Dermis microvascular lymphatic vessel endothelial cell (primary cell): ENCODE data around the gene BBC3. TPM values are rescaled to one million over a fixed set of nuclear protein-coding genes. Genes with fewer than 3 reads are reported as not detected.

ENCODE experiments used
- DNase-seq, 2 donors: peaks; one replicate each; pipeline versions ENCODE4 v3.0.0 to v3.0.0-alpha.2; 2010; ENCODE audit warnings: low read depth in 2 of 2
- total RNA-seq: library from RNA; depleted of rRNA; stranded (reverse); fragments of >200 nt; gene quantifications from 2 replicates; pipeline ENCODE4 v1.2.1, GENCODE V29; 2014

The BBC3 gene
- total RNA-seq, 1 donor from 2014 or later = 15.0 TPM

DNA sequence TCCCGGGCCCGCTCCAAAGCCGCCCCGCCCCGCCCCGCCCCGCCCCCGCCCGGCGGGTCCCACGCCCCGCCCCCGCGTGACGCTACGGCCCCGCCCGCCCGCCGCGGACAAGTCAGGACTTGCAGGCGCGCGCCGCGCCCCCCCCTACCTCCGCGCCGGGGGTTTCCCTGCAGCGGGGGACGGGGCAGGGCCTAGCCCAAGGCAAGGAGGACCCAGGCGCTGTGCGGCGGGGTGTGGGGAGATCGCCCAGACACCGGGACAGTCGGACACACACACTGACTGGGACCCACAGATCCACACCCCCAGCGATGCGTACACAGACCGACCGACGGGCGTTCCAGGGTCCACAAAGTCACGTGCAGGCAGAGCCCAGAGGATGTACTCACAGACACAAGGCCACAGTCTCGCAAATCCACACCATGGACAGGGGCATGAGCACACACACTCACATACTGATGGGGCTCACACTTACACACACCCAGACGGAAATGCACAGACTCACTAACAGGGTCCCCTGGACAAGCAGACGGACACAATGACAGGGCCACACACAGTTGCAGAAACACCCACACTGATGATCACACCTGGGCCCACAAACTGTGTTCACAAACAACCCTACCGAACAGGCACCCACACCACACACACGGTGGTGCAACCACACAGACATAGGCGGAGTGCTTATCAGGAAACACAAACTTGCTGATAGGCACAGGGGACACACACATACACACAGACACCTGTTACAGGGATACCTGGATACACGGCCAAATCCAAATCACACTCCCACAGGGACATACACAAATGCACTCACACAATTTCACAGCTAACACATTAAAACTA is 436 bp upstream of the BBC3 start:
- peak; percentile 71 to 92 for DNase-seq

- DNase-seq = peak in 1 of 2 donors; percentile 74
Observed at GRCh38 chr19:47230054-47230920, 712 bp downstream of the BBC3 start.

GRCh38 chr19:47229676-47230053 is 1.3 kb downstream of the BBC3 start:
- DNase-seq = no peak

DNA sequence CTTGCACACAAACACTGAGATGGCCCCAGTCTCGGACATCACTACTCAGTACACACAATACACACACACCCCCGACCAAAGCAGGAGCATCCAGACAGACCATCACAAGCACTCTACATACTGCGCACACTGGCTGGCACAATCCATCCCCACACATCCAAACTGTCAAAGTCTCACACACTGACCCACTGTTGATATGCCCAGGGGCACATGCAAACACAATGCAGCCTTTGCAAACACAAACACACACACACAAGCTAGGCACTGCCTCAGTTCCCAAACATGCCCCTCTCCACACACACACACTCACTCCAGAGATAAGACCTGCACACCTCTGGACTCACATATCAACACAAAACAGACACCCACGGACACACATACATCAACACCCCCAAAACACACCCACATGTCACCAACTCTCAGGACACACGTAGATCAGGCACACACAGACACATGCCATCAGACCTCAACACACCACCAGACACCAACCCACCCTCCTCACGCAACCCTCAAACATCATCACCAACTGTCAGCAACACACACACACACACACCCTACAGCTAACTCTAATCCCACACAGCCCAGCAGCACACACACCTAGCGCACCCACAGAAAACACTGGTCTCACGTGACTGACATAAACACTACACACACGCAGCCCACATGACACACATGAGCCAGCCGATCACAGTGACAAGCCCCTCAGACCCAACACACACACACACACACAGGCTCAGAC is 1.9 kb downstream of the BBC3 start:
- DNase-seq = peak in 1 of 2 donors; percentile 77

- peak in 1 of 2 donors; percentile 57 for DNase-seq
Observed at GRCh38 chr19:47228168-47228936, 2.6 kb downstream of the BBC3 start.

GRCh38 chr19:47227352-47228167 is 3.4 kb downstream of the BBC3 start:
- DNase-seq = peak in 1 of 2 donors; percentile 91

DNA sequence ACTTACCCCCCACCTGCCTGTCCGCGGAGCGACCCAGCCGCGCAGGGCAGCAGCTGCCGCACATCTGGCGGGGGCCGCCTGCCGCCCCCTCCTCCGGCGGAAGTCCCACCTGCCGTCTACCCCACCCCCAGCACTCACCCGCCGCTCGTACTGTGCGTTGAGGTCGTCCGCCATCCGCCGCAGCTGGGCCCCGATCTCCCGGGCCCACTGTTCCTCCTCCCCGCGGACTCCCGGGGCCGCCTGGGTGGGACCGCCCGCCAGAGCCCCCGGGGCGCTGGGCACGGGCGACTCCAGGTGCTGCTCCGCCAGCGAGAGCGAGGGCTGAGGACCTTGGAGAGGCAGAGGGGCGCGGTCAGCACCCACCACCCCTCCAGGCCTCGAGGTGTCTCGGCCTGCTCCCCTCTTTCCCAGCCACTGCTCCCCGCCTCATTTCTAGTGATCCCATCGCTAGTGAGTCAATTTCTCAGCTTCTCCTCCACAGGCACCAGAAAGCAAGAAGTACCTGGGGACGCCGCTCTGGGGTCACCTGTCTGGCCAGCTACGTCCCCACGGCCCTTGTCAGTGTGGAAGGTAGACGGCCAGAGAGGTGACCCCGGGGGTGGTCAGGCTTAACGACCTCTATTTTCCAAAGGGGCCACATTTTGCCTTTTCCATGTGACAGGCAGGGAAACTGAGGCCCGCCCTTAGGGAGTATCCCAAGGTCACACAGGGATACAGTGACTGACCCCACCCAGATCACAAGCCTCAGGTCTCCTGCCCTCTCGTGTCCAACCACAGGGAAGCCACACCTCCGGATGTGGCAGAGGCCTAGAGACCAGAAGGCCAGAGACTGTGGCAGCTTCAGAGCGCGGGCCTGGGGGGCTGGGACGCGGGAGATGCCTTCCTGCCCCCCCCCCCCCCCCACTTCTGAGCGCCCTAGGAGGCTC is 4.3 kb downstream of the BBC3 start:
- peak in 1 of 2 donors; percentile 71 for DNase-seq

DNA sequence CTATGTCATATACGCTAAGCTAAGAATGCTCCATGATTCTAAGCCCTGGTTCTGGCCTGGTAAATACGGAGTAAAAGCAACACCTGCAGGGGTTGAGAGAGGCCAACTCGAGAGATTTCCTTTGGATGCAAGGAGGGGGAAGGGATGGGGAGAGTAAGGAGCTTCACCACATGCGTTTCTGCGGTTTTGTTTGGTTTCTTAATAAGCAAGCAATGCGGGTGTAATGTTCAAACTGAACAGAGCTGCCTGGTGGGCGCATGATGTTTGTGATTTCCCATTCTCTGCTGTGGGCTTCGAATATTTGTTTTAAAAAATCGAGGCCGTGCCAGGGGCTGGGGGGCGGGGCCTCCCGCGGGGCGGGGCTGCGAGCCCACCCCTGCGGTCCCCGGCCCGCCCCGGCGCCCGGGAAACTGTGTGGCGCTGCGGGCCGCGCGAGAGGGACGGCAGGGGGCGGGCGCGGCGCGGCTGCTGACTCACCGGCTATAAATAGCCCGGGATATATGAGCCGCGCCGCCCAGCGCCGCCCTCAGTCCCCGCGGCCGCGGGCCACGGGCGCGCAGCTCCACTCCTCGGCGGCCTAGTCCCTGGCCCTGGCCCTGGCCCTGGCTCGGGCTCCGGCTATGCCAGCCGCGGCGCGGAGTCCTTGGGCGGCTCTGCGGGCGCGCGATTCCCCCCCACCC is 5.1 kb downstream of the BBC3 start:
- DNase-seq = peak in 1 of 2 donors; percentile 89

DNA sequence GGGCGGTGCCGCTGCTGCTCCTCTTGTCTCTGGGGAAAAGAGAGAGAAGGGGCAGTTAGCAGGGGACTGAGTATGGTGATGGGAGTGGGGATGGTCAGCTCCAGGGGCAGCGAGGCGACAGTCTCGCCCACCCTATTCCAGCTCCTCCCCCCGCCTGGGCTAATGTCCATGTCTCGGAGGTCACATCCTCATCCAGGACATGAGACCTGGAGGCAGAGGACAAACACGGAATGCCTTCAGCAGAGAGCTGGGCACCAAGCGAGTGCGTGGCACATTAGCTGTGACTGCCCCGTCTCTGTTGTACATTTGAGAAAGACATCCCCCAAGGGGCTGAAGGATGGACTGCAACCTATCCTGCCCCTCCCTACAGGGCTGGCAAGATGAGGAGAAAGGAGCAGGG is 9.1 kb downstream of the BBC3 start:
- no peak for DNase-seq

DNA sequence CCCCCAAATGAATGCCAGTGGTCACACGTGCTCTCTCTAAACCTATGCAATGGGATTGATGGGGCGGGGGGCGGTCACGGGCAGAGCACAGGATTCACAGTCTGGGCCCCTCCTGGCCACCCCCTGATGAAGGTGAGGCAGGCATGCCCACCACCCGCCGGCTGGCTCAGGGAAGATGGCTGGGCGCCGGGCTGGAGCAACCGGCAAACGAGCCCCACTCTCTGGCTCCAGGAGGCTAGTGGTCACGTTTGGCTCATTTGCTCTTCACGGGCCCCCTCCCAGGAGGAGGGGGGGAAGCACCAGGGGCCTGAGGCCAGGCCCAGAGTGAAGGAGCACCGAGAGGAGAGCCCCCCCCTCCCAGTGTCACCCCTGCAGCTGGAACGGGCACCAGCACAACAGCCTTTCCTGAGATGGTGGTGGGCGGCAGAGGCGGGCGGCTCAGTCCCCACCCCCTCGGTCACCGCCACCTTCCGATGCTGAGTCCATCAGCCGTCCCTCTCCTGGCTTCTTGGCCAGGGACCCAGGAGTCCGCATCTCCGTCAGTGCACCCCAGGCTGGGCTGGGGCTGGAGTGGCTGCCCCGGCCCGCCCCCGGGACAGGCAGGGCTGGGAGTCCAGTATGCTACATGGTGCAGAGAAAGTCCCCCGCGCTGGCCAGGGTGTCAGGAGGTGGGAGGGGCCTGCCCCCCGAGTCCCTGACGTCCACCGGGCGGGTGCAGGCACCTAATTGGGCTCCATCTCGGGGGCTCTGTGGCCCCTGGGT is 9.7 kb downstream of the BBC3 start:
- DNase-seq = no peak

- DNase-seq = no peak
Observed at GRCh38 chr19:47215581-47215980, 15.4 kb downstream of the BBC3 start.

- DNase-seq = peak; percentile 65 to 83
Observed at GRCh38 chr19:47210689-47211316, 20.2 kb downstream of the BBC3 start.

DNA sequence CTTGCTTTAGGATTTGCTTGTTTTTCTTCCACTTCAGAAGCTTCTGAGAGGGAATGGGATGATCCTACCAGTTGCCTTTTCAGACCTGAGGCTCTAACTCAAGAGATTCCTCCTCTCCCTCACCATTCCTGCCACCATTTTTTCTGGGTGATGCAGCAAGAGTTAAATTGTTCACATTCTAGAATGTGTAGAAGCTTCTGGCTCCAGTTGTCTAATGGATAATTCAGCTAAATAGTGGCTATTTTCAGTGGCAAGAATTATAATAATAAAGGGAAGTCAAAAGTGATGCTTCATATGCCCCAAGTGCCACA is 20.9 kb downstream of the BBC3 start:
- no peak for DNase-seq

DNA sequence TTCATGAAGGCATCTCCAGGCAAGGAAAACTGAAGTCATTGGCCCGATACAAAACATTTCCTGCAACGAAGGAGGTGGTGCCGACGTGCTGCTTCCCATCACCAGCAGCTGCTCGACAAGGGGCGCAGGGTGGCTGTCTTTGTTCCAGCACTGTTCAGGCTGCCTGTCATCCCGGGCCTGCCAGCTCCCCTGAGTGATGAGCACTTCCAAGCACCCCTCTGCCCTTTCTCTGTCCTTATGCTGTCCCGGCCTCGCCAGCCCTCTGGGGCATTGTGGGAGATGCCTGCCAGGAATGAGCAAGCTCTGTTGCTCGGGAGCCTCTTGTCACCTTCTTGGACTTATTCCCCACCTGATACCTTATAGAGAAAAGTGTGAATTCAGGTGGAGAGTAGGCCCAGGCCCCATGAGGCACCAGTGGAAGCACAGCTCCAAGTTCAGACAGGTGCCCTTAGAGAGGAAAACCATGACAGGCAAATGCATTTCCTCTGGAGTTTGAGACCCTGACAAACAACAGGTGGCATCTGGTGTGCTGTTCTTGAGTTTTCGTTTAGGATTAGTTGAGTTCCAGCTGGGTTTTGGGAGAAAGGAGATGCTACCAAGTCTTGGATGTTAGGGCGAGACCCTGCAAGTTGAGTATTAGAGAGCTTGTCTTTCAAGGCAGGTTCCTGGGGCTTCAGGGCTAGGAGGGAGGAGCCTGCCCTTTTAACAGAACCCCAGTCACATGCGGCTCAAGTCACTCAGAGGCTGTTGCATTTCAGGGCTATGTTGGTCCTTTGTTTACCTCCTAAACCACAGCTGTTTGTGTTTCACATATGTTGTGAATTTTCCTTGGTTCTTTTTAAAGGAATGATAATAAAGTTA is 21.4 kb downstream of the BBC3 start:
- no peak for DNase-seq

GRCh38 chr19:47203254-47203653 is 27.7 kb downstream of the BBC3 start:
- no peak for DNase-seq

DNA sequence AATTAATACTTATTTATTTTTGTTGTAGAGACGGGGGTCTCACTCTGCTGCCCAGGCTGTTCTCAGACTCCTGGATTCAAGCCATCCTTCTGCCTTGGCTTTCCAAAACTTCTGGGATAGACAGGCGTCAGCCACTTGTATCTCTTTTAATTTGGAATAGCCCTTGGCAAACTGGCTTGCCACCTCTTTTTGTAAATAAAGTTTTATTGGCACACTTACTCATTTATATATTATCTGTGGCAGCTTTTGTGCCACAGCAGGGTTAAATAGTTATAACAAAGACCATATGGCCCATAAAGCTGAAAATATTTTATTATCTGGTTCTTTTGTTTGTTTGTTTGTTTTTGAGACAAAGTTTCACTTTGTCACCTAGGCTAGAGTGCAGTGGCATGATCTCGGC is 30.5 kb downstream of the BBC3 start:
- DNase-seq = no peak
